H1 (cell line): ENCODE data around the gene BCL2. TPM values are rescaled to one million over a fixed set of nuclear protein-coding genes. Genes with fewer than 3 reads are reported as not detected.

Experiments
- CTCF ChIA-PET: fragments of 300-600 bp; sonication (Branson Sonifier 250); formaldehyde crosslinking; loops from one replicate; lab custom pipeline; 2021; ENCODE audit not compliant: partially characterized antibody; lab: Charles Lee
- POLR2A ChIA-PET: fragments of 300-600 bp; sonication (Branson Sonifier 250); formaldehyde crosslinking; loops from one replicate; lab custom pipeline; 2021; ENCODE audit warnings: inconsistent platforms; ENCODE audit not compliant: partially characterized antibody; lab: Charles Lee
- DNase-seq, 2 experiments: peaks; one replicate each; pipeline versions ENCODE4 v3.0.0 to v3.0.0-alpha.2; 2010 to 2022; ENCODE audit warnings: low spot score in 2 of 2, low read depth in 1 of 2, mixed read lengths in 1 of 2
- FAIRE-seq: peaks from 2 replicates; lab custom pipeline; 2011; peaks lifted over from hg19 to GRCh38; lab: Jason Lieb, UNC
- H2AFZ ChIP-seq: 2 replicates; pipeline ENCODE4 v1.8.1; 2012; ENCODE audit warnings: low read length, inconsistent platforms
- H2AK5ac ChIP-seq: 2 replicates; pipeline ENCODE4 v1.6.1; 2013; ENCODE audit warnings: low read depth, low read length
- H2BK120ac ChIP-seq: replicated peaks from 2 replicates; pipeline ENCODE3; 2013; ENCODE audit warnings: low read depth, low read length, inconsistent platforms
- H2BK12ac ChIP-seq: 2 replicates; pipeline ENCODE4 v1.6.1; 2013; ENCODE audit warnings: low read depth, low read length
- H2BK15ac ChIP-seq: 2 replicates; pipeline ENCODE4 v1.6.1; 2013; ENCODE audit warnings: low read length
- H2BK20ac ChIP-seq: 2 replicates; pipeline ENCODE4 v1.6.1; 2013; ENCODE audit warnings: low read length
- H2BK5ac ChIP-seq: 2 replicates; pipeline ENCODE4 v1.6.1; 2013; ENCODE audit warnings: low read depth, low read length
- H3K14ac ChIP-seq: 2 replicates; pipeline ENCODE4 v1.6.1; 2013; ENCODE audit warnings: inconsistent platforms; ENCODE audit not compliant: insufficient read length
- H3K18ac ChIP-seq: 2 replicates; pipeline ENCODE4 v1.6.1; 2013; ENCODE audit warnings: low read length; ENCODE audit errors: extremely low read depth
- H3K23ac ChIP-seq: 2 replicates; pipeline ENCODE4 v1.6.1; 2013; ENCODE audit warnings: inconsistent platforms; ENCODE audit not compliant: insufficient read length
- H3K23me2 ChIP-seq: 2 replicates; pipeline ENCODE4 v1.6.1; 2013; ENCODE audit warnings: low read depth, low read length
- H3K27ac ChIP-seq: 2 replicates; pipeline ENCODE4 v1.6.1; 2011; ENCODE audit warnings: low read depth, low read length, inconsistent platforms
- H3K27me3 ChIP-seq, 4 experiments: replicated peaks in 1 of 4; 1 replicate in 1 of 4; 2 replicates in 3 of 4; pipeline versions ENCODE4 v1.6.1 to v1.8.1; 2011 to 2013; ENCODE audit warnings: low read length in 3 of 4, mild to moderate bottlenecking in 3 of 4, inconsistent platforms in 2 of 4, mixed read lengths in 2 of 4, moderate library complexity in 1 of 4; ENCODE audit not compliant: control insufficient read depth in 3 of 4, insufficient read depth in 3 of 4; ENCODE audit errors: extremely low read depth in 1 of 4
- H3K36me3 ChIP-seq, 4 experiments: 2 replicates each; pipeline versions ENCODE4 v1.6.1 to v1.8.1; 2011 to 2013; ENCODE audit warnings: mild to moderate bottlenecking in 4 of 4, low read length in 3 of 4, moderate library complexity in 2 of 4, control low read depth in 1 of 4, inconsistent platforms in 1 of 4; ENCODE audit not compliant: insufficient read depth in 4 of 4, control insufficient read depth in 2 of 4
- H3K4ac ChIP-seq: replicated peaks from 2 replicates; pipeline ENCODE3; 2013; ENCODE audit warnings: low read length, low read depth, mixed read lengths, inconsistent platforms; ENCODE audit not compliant: insufficient read length
- H3K4me1 ChIP-seq, 4 experiments: replicated peaks in 1 of 4; 1 replicate in 1 of 4; 2 replicates in 3 of 4; pipeline versions ENCODE4 v1.6.1 to v1.8.1; 2011 to 2013; ENCODE audit warnings: low read length in 3 of 4, inconsistent platforms in 2 of 4, mixed read lengths in 1 of 4; ENCODE audit not compliant: insufficient read depth in 4 of 4, control insufficient read depth in 3 of 4
- H3K4me2 ChIP-seq, 2 experiments: 2 replicates each; pipeline versions ENCODE4 v1.6.1 to v1.8.1; 2011 to 2013; ENCODE audit warnings: low read depth in 2 of 2, low read length in 2 of 2, control low read depth in 1 of 2, inconsistent platforms in 1 of 2, mild to moderate bottlenecking in 1 of 2; ENCODE audit not compliant: insufficient read depth in 1 of 2
- H3K4me3 ChIP-seq, 4 experiments: fragments of 200-600, 300-600 bp in 1 of 4; sonication (generic), shearing (Covaris generic), sonication (Bioruptor Twin) in 1 of 4; 2 replicates each; pipeline versions ENCODE4 v1.5.1 to v1.8.1; 2011 to 2016; ENCODE audit warnings: low read length in 4 of 4, low read depth in 3 of 4, control low read depth in 2 of 4, inconsistent platforms in 2 of 4, mild to moderate bottlenecking in 2 of 4, mixed read lengths in 1 of 4, moderate library complexity in 1 of 4; ENCODE audit not compliant: insufficient read depth in 2 of 4; ENCODE audit errors: extremely low read depth in 1 of 4
- H3K56ac ChIP-seq: replicated peaks from 2 replicates; pipeline ENCODE3; 2013; ENCODE audit warnings: low read depth, mild to moderate bottlenecking, mixed read lengths, low read length, inconsistent platforms; ENCODE audit not compliant: insufficient read length
- H3K79me1 ChIP-seq: 2 replicates; pipeline ENCODE4 v1.6.1; 2013; ENCODE audit warnings: low read depth, low read length, control low read depth
- H3K79me2 ChIP-seq, 2 experiments: 2 replicates each; pipeline versions ENCODE4 v1.6.1 to v1.8.1; 2012 to 2013; ENCODE audit warnings: low read length in 2 of 2, mild to moderate bottlenecking in 2 of 2, inconsistent platforms in 1 of 2; ENCODE audit not compliant: insufficient read depth in 2 of 2, control insufficient read depth in 1 of 2
- H3K9ac ChIP-seq, 4 experiments: replicated peaks in 1 of 4; 1 replicate in 1 of 4; 2 replicates in 3 of 4; pipeline versions ENCODE4 v1.6.1 to v1.8.1; 2011 to 2013; ENCODE audit warnings: low read depth in 3 of 4, low read length in 3 of 4, control low read depth in 2 of 4, mild to moderate bottlenecking in 2 of 4, moderate library complexity in 2 of 4, inconsistent platforms in 1 of 4; ENCODE audit errors: extremely low read depth in 1 of 4
- H3K9me3 ChIP-seq, 2 experiments: 2 replicates each; pipeline versions ENCODE4 v1.6.1 to v1.8.1; 2012 to 2013; ENCODE audit warnings: mild to moderate bottlenecking in 2 of 2, moderate library complexity in 2 of 2, control low read depth in 1 of 2, inconsistent platforms in 1 of 2, low read depth in 1 of 2, low read length in 1 of 2, mixed read lengths in 1 of 2; ENCODE audit not compliant: insufficient read depth in 2 of 2
- H4K20me1 ChIP-seq, 2 experiments: replicated peaks in 1 of 2; 2 replicates each; pipeline versions ENCODE3 to v1.8.1; 2011 to 2013; ENCODE audit warnings: inconsistent platforms in 2 of 2, low read length in 2 of 2, mild to moderate bottlenecking in 1 of 2; ENCODE audit not compliant: insufficient read depth in 2 of 2, control insufficient read depth in 1 of 2
- H4K5ac ChIP-seq: 2 replicates; pipeline ENCODE4 v1.6.1; 2013; ENCODE audit warnings: low read length, low read depth, mixed read lengths, inconsistent platforms; ENCODE audit not compliant: insufficient read length
- H4K8ac ChIP-seq: 2 replicates; pipeline ENCODE4 v1.8.0; 2013; ENCODE audit warnings: mild to moderate bottlenecking, moderate library complexity, low read length, inconsistent platforms; ENCODE audit not compliant: insufficient read depth; ENCODE audit errors: extremely low read depth
- H4K91ac ChIP-seq: replicated peaks from 2 replicates; pipeline ENCODE3; 2013; ENCODE audit warnings: low read length, mixed read lengths, inconsistent platforms; ENCODE audit not compliant: insufficient read length
- ASH2L ChIP-seq: fragments of 200-600, 300-600 bp; sonication (generic); IDR thresholded peaks from one replicate; pipeline ENCODE4 v1.7.1; 2017; ENCODE audit warnings: low read length
- BCL11A ChIP-seq, 2 experiments: IDR thresholded peaks; one replicate each; pipeline ENCODE4 v1.6.1; 2011; ENCODE audit warnings: low read depth in 2 of 2, low read length in 2 of 2, mild to moderate bottlenecking in 2 of 2
- CHD1 ChIP-seq: IDR thresholded peaks from 2 replicates; pipeline ENCODE4 v1.6.1; 2012; ENCODE audit warnings: low read depth, low read length, improper control_type of control experiment
- CHD2 ChIP-seq: IDR thresholded peaks from 2 replicates; pipeline ENCODE4 v1.6.1; 2012; ENCODE audit warnings: low read length, improper control_type of control experiment
- FOSL1 ChIP-seq: IDR thresholded peaks from 2 replicates; pipeline ENCODE4 v1.6.1; 2011; ENCODE audit warnings: mild to moderate bottlenecking, low read depth, low read length, moderate library complexity; ENCODE audit not compliant: insufficient read depth
- KDM1A ChIP-seq: fragments of 200-600, 300-600 bp; sonication (generic); IDR thresholded peaks from 2 replicates; pipeline ENCODE4 v1.7.1; 2016; ENCODE audit warnings: mild to moderate bottlenecking, low read length, borderline replicate concordance
- KDM5A ChIP-seq: fragments of 200-600 bp; IDR thresholded peaks from 2 replicates; pipeline ENCODE4 v1.7.1; 2012; ENCODE audit warnings: mild to moderate bottlenecking, low read length, inconsistent platforms, mixed read lengths
- PHF8 ChIP-seq: fragments of 200-600 bp; sonication (generic); conservative IDR thresholded peaks from 2 replicates; pipeline ENCODE4 v1.7.1; 2012; ENCODE audit warnings: low read depth, mild to moderate bottlenecking, inconsistent platforms, low read length, moderate library complexity
- RAD21 ChIP-seq, 2 experiments: IDR thresholded peaks in 1 of 2; conservative IDR thresholded peaks in 1 of 2; 2 replicates each; pipeline ENCODE4 v1.6.1; 2011; ENCODE audit warnings: low read depth in 2 of 2, low read length in 2 of 2, improper control_type of control experiment in 1 of 2, inconsistent platforms in 1 of 2, mild to moderate bottlenecking in 1 of 2, moderate library complexity in 1 of 2
- RFX5 ChIP-seq: IDR thresholded peaks from 2 replicates; pipeline ENCODE4 v1.6.1; 2011; ENCODE audit warnings: low read depth, low read length, improper control_type of control experiment, borderline replicate concordance
- SUZ12 ChIP-seq: fragments of 200-600 bp; sonication (generic); IDR thresholded peaks from 2 replicates; pipeline ENCODE4 v1.6.1; 2012; ENCODE audit warnings: mild to moderate bottlenecking, inconsistent platforms, low read length, moderate library complexity, mixed read lengths
- TAF7 ChIP-seq: optimal IDR thresholded peaks from 2 replicates; pipeline ENCODE3; 2011; ENCODE audit warnings: low read depth, mild to moderate bottlenecking, inconsistent platforms, low read length, moderate library complexity, borderline replicate concordance
- TEAD4 ChIP-seq: IDR thresholded peaks from 2 replicates; pipeline ENCODE4 v1.6.1; 2012; ENCODE audit warnings: low read depth, low read length, inconsistent platforms, mixed read lengths
- YY1 ChIP-seq: IDR thresholded peaks from 2 replicates; pipeline ENCODE4 v1.6.1; 2011; ENCODE audit warnings: low read depth, mild to moderate bottlenecking, low read length
- WGBS, 2 experiments: shearing (Covaris generic) in 1 of 2; methylation state at CpG; one replicate each; pipeline versions ENCODE4 v1.1.6 to v1.1.7; 2013 to 2015; ENCODE audit warnings: low lambda C conversion rate in 2 of 2, mixed read lengths in 2 of 2, inconsistent platforms in 1 of 2, low coverage in 1 of 2, missing lambda C conversion rate in 1 of 2; ENCODE audit not compliant: insufficient replicate concordance in 2 of 2, insufficient coverage in 1 of 2, insufficient read length in 1 of 2; ENCODE audit errors: extremely low coverage in 1 of 2, missing lambda C conversion rate in 1 of 2; 5-methylcytosine and 5-hydroxymethylcytosine counted together
- polyA plus RNA-seq, 7 experiments: library from polyadenylated mRNA; depleted of rRNA in 3 of 7; stranded (reverse) in 5 of 7; unstranded in 2 of 7; fragments of >200 nt in 5 of 7; fragments of 200-250 nt in 2 of 7; gene quantifications; 1 replicate in 5 of 7; 2 replicates in 1 of 7; 4 replicates in 1 of 7; pipeline versions ENCODE4 v1.2.1 to v1.2.3, GENCODE V29; 2011 to 2013; ENCODE audit warnings: missing spikeins in 2 of 7, mixed read lengths in 2 of 7
- total RNA-seq: library from RNA; stranded (reverse); fragmentation: NEBNext Ultra II Directional; extraction: Animal tissue kit (Norgen Biotek cat#: 25700); gene quantifications from 2 replicates; pipeline ENCODE4 v1.2.1, GENCODE V29; 2021

BCL2 gene
- total and polyA plus RNA-seq, 2 of the 8 experiments (the other 6 are each of a cell fraction or from before 2014, with no cell fraction given): 0.59 to 4.5 TPM

DNA sequence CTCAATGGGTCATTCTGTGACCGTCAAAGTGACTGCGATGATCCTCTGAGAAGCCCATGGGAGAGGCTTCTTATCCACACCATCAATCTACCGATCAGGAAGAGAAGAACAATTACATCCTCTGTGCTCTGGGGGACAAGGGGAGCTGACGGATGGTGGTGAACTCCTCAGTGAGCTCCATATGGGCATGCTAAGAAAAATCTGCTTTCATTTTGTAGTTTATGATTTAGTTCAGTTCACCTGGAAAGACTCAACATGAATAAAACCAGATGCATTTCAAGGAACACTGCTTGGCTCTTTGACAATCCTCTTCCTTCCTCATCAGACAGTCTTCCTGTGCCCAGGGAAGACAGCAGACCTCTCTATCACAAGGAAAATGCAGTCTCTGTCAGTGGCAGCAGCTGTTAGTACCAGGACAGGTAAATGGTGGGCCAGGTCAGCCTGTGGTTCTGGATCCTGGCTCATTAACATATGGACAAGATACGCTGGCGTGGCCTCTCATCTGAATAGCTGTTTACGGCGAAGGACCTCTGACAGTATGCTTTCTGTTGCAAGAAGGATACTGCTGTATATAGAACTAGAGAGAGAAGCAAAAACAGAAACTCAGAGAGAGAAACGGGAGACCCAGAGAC lies 176.9 kb downstream of the BCL2 start:
- no peak overlapping the region for H3K4me2 ChIP-seq
- H2BK5ac ChIP-seq: no peak overlapping the region
- H3K18ac ChIP-seq: no peak overlapping the region
- no peak overlapping the region for H3K23ac ChIP-seq
- no peak overlapping the region for H4K5ac ChIP-seq
- no peak overlapping the region for H2BK15ac ChIP-seq
- H3K27ac ChIP-seq: no peak overlapping the region
- H4K20me1 ChIP-seq: no peaks in the 10 kb centered on the region
- no peaks in the 10 kb centered on the region for H3K9me3 ChIP-seq
- no peak overlapping the region for H3K14ac ChIP-seq
- FAIRE-seq (no peak), DNase-seq (no peak)
- H3K56ac ChIP-seq: no peak overlapping the region
- no peak overlapping the region for H2BK20ac ChIP-seq
- 92% methylated on average over 9 of the region's 9 CpGs; no CpG with 5 or more reads in 1 of the 2 experiments for WGBS, 2 experiments
- H2AFZ ChIP-seq: no peak overlapping the region
- ChIA-PET CTCF (interaction anchor here (0.9 to 4.4 kb wide), 8 partner anchors 11 to 181 kb away, joined by 3 to 48 read pairs (median 6); no protein-coding TSS in a partner anchor), POLR2A (no interaction called here)
- no peaks in the 10 kb centered on the region for H3K79me1 ChIP-seq
- no peak overlapping the region for H3K4ac ChIP-seq
- H3K9ac ChIP-seq: no peak overlapping the region
- H2BK12ac ChIP-seq: no peak overlapping the region
- H2AK5ac ChIP-seq: no peak overlapping the region
- no peak overlapping the region for H2BK120ac ChIP-seq
- H3K27me3 ChIP-seq: no peaks in the 10 kb centered on the region; a peak in 1 of 7 replicates
- no peaks in the 10 kb centered on the region for H3K79me2 ChIP-seq
- H4K91ac ChIP-seq: no peak overlapping the region
- H3K4me3 ChIP-seq: no peak overlapping the region
- H3K36me3 ChIP-seq: no peaks in the 10 kb centered on the region
- H3K23me2 ChIP-seq: no peaks in the 10 kb centered on the region
- peaks cover 0 to 19% (median 5%) of the 10 kb centered on the region in 4 experiments; a peak in 6 of 7 replicates for H3K4me1 ChIP-seq
- H4K8ac ChIP-seq: no peak overlapping the region
- TF ChIP-seq PHF8 (no peak), TAF7 (no peak), YY1 (no peak), BCL11A (IDR thresholded peaks at IDR 0.05; ENCODE audit: low read depth in 2 of 2, low read length in 2 of 2) (no peak), RFX5 (no peak), TEAD4 (no peak), SUZ12 (no peak), RAD21 (IDR thresholded peaks at IDR 0.05 in 1 of 2, conservative IDR thresholded peaks at IDR 0.05 in 1 of 2; ENCODE audit: low read depth in 2 of 2, low read length in 2 of 2) (no peak), KDM5A (no peak), CHD1 (no peak), FOSL1 (no peak), CHD2 (no peak), ASH2L (no peak), KDM1A (no peak)
